Trophoblast cell (in vitro differentiated cells and primary cell): ENCODE measurements around the gene CAMK1D.

ENCODE experiments used
- DNase-seq, 2 donors: peaks; one replicate each; pipeline ENCODE4 v3.0.0-alpha.2; 2016
- H2AFZ ChIP-seq: 2 replicates; pipeline ENCODE4 v1.6.1; 2013; ENCODE audit warnings: low read length, moderate library complexity, mild to moderate bottlenecking; ENCODE audit not compliant: insufficient read depth, poor library complexity
- H2AK5ac ChIP-seq: 2 replicates; pipeline ENCODE4 v1.6.1; 2013; ENCODE audit warnings: mild to moderate bottlenecking, low read length
- H2BK120ac ChIP-seq: 2 replicates; pipeline ENCODE4 v1.6.1; 2013; ENCODE audit warnings: low read length, mild to moderate bottlenecking, moderate library complexity; ENCODE audit not compliant: insufficient read depth, poor library complexity
- H2BK12ac ChIP-seq: 2 replicates; pipeline ENCODE4 v1.6.1; 2013; ENCODE audit warnings: mild to moderate bottlenecking, low read length, moderate library complexity
- H2BK5ac ChIP-seq: 2 replicates; pipeline ENCODE4 v1.6.1; 2013; ENCODE audit warnings: low read length, low read depth, moderate library complexity, mild to moderate bottlenecking; ENCODE audit not compliant: poor library complexity
- H3K14ac ChIP-seq: 2 replicates; pipeline ENCODE4 v1.6.1; 2013; ENCODE audit warnings: mild to moderate bottlenecking, low read length
- H3K18ac ChIP-seq: 2 replicates; pipeline ENCODE4 v1.6.1; 2013; ENCODE audit warnings: mild to moderate bottlenecking, low read length
- H3K23ac ChIP-seq: 2 replicates; pipeline ENCODE4 v1.6.1; 2013; ENCODE audit warnings: low read length
- H3K27ac ChIP-seq: 2 replicates; pipeline ENCODE4 v1.5.1; 2013; ENCODE audit warnings: low read depth, mild to moderate bottlenecking, inconsistent platforms, low read length, moderate library complexity
- H3K27me3 ChIP-seq: 2 replicates; pipeline ENCODE4 v1.6.1; 2013; ENCODE audit warnings: inconsistent platforms, mild to moderate bottlenecking, low read length, moderate library complexity; ENCODE audit not compliant: insufficient read depth
- H3K36me3 ChIP-seq, 2 experiments: 1 replicate in 1 of 2; 2 replicates in 1 of 2; pipeline ENCODE4 v1.6.1; 2013; ENCODE audit warnings: low read length in 2 of 2, mild to moderate bottlenecking in 2 of 2, moderate library complexity in 1 of 2; ENCODE audit not compliant: insufficient read depth in 2 of 2, control insufficient read depth in 1 of 2
- H3K4ac ChIP-seq: 2 replicates; pipeline ENCODE4 v1.6.1; 2013; ENCODE audit warnings: low read depth, mild to moderate bottlenecking, low read length, moderate library complexity
- H3K4me1 ChIP-seq, 2 experiments: 1 replicate in 1 of 2; 2 replicates in 1 of 2; pipeline ENCODE4 v1.6.1; 2013; ENCODE audit warnings: low read length in 2 of 2, mild to moderate bottlenecking in 2 of 2, moderate library complexity in 1 of 2; ENCODE audit not compliant: insufficient read depth in 2 of 2, control insufficient read depth in 1 of 2
- H3K4me2 ChIP-seq: 2 replicates; pipeline ENCODE4 v1.6.1; 2013; ENCODE audit warnings: inconsistent platforms, mild to moderate bottlenecking, low read length, moderate library complexity
- H3K4me3 ChIP-seq: 2 replicates; pipeline ENCODE4 v1.5.1; 2013; ENCODE audit warnings: mild to moderate bottlenecking, low read depth, low read length, inconsistent platforms
- H3K79me1 ChIP-seq: one replicate; pipeline ENCODE4 v1.6.1; 2013; ENCODE audit warnings: low read length
- H3K79me2 ChIP-seq: 2 replicates; pipeline ENCODE4 v1.6.1; 2013; ENCODE audit warnings: low read length, mild to moderate bottlenecking; ENCODE audit not compliant: control insufficient read depth, insufficient read depth, poor library complexity
- H3K9ac ChIP-seq: 2 replicates; pipeline ENCODE4 v1.6.1; 2013; ENCODE audit warnings: mild to moderate bottlenecking, low read length
- H3K9me3 ChIP-seq: 2 replicates; pipeline ENCODE4 v1.6.1; 2013; ENCODE audit warnings: low read depth, mild to moderate bottlenecking, control low read depth, inconsistent platforms, low read length; ENCODE audit not compliant: insufficient read depth
- H4K12ac ChIP-seq: 2 replicates; pipeline ENCODE4 v1.6.1; 2013; ENCODE audit warnings: low read depth, mild to moderate bottlenecking, low read length, moderate library complexity
- H4K8ac ChIP-seq: 2 replicates; pipeline ENCODE4 v1.6.1; 2013; ENCODE audit warnings: low read depth, mild to moderate bottlenecking, low read length, moderate library complexity
- H4K91ac ChIP-seq: one replicate; pipeline ENCODE4 v1.6.1; 2013; ENCODE audit warnings: low read depth, mild to moderate bottlenecking, low read length, moderate library complexity
- WGBS: extraction: QIAGEN DNeasy Blood & Tissue Kit; methylation state at CpG from one replicate; pipeline ENCODE4 v1.1.7; 2013; ENCODE audit warnings: missing lambda C conversion rate; ENCODE audit not compliant: insufficient read length, insufficient coverage; ENCODE audit errors: extremely low coverage; 5-methylcytosine and 5-hydroxymethylcytosine counted together

CAMK1D gene

GRCh38 chr10:12819071-12819470 lies 469.7 kb downstream of the CAMK1D start:
- Histone ChIP-seq H3K18ac (no peak overlapping the region), H3K27me3 (no peaks in the 10 kb centered on the region), H2BK5ac (no peak overlapping the region), H3K23ac (no peak overlapping the region), H3K9me3 (peaks cover 2% of the 10 kb centered on the region), H3K9ac (no peak overlapping the region), H2BK120ac (no peak overlapping the region), H3K27ac (no peak overlapping the region), H2AK5ac (no peak overlapping the region), H3K14ac (no peak overlapping the region), H3K4me2 (no peak overlapping the region), H4K12ac (no peak overlapping the region), H3K4ac (no peak overlapping the region), H3K4me3 (no peak overlapping the region), H3K79me1 (no peaks in the 10 kb centered on the region), H4K8ac (no peak overlapping the region), H3K36me3 (no peaks in the 10 kb centered on the region), H3K4me1 (peaks cover 2% of the 10 kb centered on the region in 2 experiments), H2BK12ac (no peak overlapping the region), H4K91ac (no peak overlapping the region), H3K79me2 (no peaks in the 10 kb centered on the region), H2AFZ (no peak overlapping the region)
- WGBS = no CpG with 5 or more reads among the region's 7 CpGs
- DNase-seq = no peak

DNA sequence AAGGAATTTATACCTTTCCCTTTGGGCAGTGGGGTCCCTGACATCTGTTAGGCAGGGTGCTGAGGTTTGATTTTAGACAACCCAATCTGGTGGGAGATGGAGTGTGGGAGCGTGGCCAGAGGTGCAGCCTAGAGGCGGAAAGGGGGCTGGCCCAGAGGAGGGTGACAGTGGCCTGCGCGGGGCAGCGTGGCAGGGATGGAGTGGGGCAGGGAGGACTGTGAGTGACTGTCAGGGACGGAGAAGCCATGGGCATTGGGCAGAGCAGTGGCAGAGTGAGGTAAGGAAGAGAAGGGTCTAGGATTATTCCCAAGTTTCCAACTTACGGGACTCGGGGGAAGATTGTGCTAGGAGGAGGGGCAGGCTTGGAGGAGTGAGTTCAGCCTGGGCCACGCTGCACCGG lies 470.3 kb downstream of the CAMK1D start:
- DNase-seq = no peak
- no CpG with 5 or more reads among the region's 10 CpGs for WGBS

DNA sequence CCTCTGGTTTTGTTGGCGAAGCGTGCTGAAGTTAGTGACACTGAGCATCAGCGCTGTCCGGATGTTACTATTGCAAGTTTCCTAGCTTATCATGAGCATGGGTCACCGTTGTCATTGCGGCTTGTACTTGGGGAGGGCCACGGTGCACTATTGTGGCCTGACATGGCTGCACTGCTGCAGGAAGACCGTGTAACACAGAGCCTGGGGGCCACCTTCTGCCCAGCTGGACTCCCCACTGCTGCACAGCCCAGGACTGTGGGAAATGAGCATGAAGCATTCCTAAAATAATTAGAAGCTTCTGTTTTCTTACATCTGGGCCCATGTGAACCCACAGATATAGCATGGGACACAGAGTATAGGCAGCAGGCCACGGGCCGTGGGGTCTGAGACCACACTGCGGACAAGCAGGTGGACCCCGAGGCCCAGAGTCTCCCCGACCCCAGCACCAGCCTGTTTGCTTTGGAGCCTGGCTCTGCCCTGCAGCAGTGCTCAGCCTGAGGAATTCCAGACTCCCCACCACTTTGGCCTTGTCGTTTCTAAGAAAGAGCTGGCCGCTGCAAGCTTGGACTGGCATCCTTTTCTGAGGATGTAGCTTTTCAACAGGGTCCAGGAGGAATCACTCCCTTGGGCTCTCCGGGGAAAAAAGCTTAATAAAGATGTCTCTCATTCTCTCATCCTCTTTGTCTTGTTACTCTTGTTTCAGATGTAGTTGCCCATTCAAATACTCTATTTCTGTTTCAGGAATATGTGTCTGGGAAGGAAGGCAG lies 473.0 kb downstream of the CAMK1D start:
- no peak overlapping the region for H2BK12ac ChIP-seq
- H3K27me3 ChIP-seq = no peaks in the 10 kb centered on the region
- peaks cover 2% of the 10 kb centered on the region in 2 experiments for H3K4me1 ChIP-seq
- no peak overlapping the region for H3K9ac ChIP-seq
- no peak overlapping the region for H3K23ac ChIP-seq
- no peak overlapping the region for H2BK120ac ChIP-seq
- H4K91ac ChIP-seq = no peak overlapping the region
- H4K12ac ChIP-seq = no peak overlapping the region
- no peak overlapping the region for H2AK5ac ChIP-seq
- peaks cover 2% of the 10 kb centered on the region for H3K9me3 ChIP-seq
- no peaks in the 10 kb centered on the region for H3K36me3 ChIP-seq
- no peaks in the 10 kb centered on the region for H3K79me1 ChIP-seq
- no peak overlapping the region for H2AFZ ChIP-seq
- H3K27ac ChIP-seq = no peak overlapping the region
- H3K79me2 ChIP-seq = no peaks in the 10 kb centered on the region
- no peak overlapping the region for H3K14ac ChIP-seq
- no peak overlapping the region for H3K4me3 ChIP-seq
- no peak overlapping the region for H2BK5ac ChIP-seq
- no peak for DNase-seq
- WGBS = no CpG with 5 or more reads among the region's 16 CpGs
- H3K18ac ChIP-seq = no peak overlapping the region
- no peak overlapping the region for H4K8ac ChIP-seq
- no peak overlapping the region for H3K4ac ChIP-seq
- H3K4me2 ChIP-seq = no peak overlapping the region

More for the DNA sequence above, 470.3 kb downstream of the CAMK1D start:
- no peak overlapping the region for H2BK5ac ChIP-seq
- no peaks in the 10 kb centered on the region for H3K27me3 ChIP-seq
- H4K12ac ChIP-seq = no peak overlapping the region
- H3K27ac ChIP-seq = no peak overlapping the region
- no peaks in the 10 kb centered on the region for H3K79me1 ChIP-seq
- H3K79me2 ChIP-seq = no peaks in the 10 kb centered on the region
- no peak overlapping the region for H3K14ac ChIP-seq
- H4K91ac ChIP-seq = no peak overlapping the region
- H3K18ac ChIP-seq = no peak overlapping the region
- no peak overlapping the region for H3K23ac ChIP-seq
- no peak overlapping the region for H3K9ac ChIP-seq
- no peak overlapping the region for H3K4ac ChIP-seq
- no peak overlapping the region for H2AFZ ChIP-seq
- H3K4me2 ChIP-seq = no peak overlapping the region
- H2AK5ac ChIP-seq = no peak overlapping the region
- H2BK12ac ChIP-seq = no peak overlapping the region
- no peak overlapping the region for H3K4me3 ChIP-seq
- H2BK120ac ChIP-seq = no peak overlapping the region
- no peak overlapping the region for H4K8ac ChIP-seq
- peaks cover 2% of the 10 kb centered on the region for H3K9me3 ChIP-seq
- peaks cover 2% of the 10 kb centered on the region in 2 experiments for H3K4me1 ChIP-seq
- H3K36me3 ChIP-seq = no peaks in the 10 kb centered on the region

GRCh38 chr10:12822893-12823170 lies 473.5 kb downstream of the CAMK1D start:
- no peaks in the 10 kb centered on the region for H3K36me3 ChIP-seq
- H3K27me3 ChIP-seq = no peaks in the 10 kb centered on the region
- no peak for DNase-seq
- no peaks in the 10 kb centered on the region for H3K79me1 ChIP-seq
- no peak overlapping the region for H2BK12ac ChIP-seq
- no peak overlapping the region for H3K14ac ChIP-seq
- H4K8ac ChIP-seq = no peak overlapping the region
- no peak overlapping the region for H2AFZ ChIP-seq
- WGBS = no CpG with 5 or more reads among the region's 3 CpGs
- no peak overlapping the region for H4K12ac ChIP-seq
- H3K4me3 ChIP-seq = no peak overlapping the region
- no peak overlapping the region for H3K18ac ChIP-seq
- H3K9me3 ChIP-seq = peaks cover 2% of the 10 kb centered on the region
- no peak overlapping the region for H3K27ac ChIP-seq
- H3K4me2 ChIP-seq = no peak overlapping the region
- no peak overlapping the region for H4K91ac ChIP-seq
- H3K4me1 ChIP-seq = peaks cover 2% of the 10 kb centered on the region in 2 experiments
- H3K4ac ChIP-seq = no peak overlapping the region
- no peak overlapping the region for H2BK120ac ChIP-seq
- no peak overlapping the region for H3K23ac ChIP-seq
- H2AK5ac ChIP-seq = no peak overlapping the region
- H3K9ac ChIP-seq = no peak overlapping the region
- no peak overlapping the region for H2BK5ac ChIP-seq
- no peaks in the 10 kb centered on the region for H3K79me2 ChIP-seq
